ENCODE results near the gene APOO.

Gene APOO

DNA sequence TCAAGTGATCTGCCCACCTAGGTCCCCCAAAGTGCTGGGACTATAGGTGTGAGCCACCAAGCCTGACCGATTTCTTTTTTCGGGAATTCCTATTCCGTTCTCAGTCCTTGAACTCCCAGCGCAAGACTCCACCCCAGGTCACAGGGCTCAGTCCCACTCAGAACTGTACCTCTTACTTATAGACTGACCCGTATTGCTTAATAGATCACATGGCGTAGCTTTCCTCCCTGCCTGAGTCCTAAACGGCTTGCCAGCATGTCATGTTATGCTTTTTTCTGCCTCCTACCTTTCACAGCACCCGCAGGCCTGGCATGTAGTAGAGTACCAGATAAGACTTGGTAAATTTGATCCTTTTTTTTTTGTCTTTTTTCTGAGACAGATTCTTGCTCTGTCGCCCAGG lies 102.3 kb downstream of the APOO start:
- no peak for DNase-seq (ENCODE audit: extremely low read depth, low read depth)
- TF ChIP-seq, protein P1, sequence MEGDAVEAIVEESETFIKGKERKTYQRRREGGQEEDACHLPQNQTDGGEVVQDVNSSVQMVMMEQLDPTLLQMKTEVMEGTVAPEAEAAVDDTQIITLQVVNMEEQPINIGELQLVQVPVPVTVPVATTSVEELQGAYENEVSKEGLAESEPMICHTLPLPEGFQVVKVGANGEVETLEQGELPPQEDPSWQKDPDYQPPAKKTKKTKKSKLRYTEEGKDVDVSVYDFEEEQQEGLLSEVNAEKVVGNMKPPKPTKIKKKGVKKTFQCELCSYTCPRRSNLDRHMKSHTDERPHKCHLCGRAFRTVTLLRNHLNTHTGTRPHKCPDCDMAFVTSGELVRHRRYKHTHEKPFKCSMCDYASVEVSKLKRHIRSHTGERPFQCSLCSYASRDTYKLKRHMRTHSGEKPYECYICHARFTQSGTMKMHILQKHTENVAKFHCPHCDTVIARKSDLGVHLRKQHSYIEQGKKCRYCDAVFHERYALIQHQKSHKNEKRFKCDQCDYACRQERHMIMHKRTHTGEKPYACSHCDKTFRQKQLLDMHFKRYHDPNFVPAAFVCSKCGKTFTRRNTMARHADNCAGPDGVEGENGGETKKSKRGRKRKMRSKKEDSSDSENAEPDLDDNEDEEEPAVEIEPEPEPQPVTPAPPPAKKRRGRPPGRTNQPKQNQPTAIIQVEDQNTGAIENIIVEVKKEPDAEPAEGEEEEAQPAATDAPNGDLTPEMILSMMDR (IDR thresholded peaks at IDR 0.05; ENCODE audit: low read depth, low read length) = no peak

DNA sequence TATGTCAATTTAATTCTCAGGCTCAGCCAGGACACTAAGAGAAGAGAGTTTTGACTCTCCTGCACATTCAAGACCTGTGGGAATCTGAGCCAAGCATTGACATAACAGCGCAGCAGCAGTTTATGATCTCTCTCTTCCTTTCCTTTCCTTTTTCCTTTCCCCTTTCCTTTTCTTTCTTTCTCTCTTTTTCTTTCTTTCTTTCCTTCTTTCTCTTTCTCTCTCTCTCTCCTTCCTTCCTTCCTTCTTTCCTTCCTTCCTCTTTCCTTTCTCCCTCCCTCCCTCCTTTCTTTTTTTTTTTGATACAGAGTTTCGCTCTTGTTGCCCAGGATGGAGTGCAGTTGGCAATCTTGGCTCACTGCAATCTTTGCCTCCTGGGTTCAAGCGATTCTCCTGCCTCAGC lies 103.2 kb downstream of the APOO start:
- no peak for DNase-seq (ENCODE audit: extremely low read depth, low read depth)
- TF ChIP-seq, protein P1 (IDR thresholded peaks at IDR 0.05; ENCODE audit: low read depth, low read length) = no peak

DNA sequence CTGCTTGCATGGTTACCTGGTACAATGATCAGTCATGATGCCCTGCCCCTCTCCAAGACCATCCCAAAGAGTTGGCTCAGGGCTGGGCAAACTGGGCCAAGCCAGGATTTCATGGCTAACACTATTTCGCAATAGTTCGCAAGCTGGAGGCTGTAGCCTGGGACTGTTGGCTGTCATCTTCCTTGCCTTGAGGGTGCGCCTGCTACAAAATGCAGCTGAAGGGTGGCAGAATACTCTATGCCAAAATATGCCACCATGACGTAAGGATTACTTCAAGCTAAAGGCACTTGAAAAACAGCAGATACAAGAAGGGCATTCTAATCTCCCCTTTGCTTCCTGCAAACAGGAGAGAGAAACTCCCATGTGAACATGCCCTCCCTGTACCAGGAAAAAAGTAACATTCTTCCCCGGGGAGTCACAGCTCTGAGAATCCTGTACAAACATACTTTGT lies 103.8 kb downstream of the APOO start:
- TF ChIP-seq, protein P1 (IDR thresholded peaks at IDR 0.05; ENCODE audit: low read depth, low read length) = no peak
- DNase-seq (ENCODE audit: extremely low read depth, low read depth) = no peak

DNA sequence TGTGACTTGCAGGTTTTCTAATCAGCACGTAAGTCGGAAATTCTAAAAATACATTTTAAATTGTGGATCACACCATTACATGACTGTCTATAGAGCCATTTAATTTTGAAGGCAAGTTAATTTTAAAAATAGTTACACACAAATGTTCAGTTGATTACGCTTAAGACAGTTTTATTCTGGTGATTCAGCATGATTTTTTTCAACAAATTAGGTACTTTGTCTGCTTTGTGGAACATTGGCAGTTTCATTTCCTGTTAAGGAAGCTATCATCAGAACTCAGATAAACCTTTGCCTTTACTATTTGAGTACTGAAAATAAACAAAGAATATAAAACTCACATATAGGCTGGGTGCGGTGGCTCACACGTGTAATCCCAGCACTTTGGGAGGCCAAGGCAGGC lies 105.3 kb downstream of the APOO start:
- no peak for DNase-seq (ENCODE audit: extremely low read depth, low read depth)

DNA sequence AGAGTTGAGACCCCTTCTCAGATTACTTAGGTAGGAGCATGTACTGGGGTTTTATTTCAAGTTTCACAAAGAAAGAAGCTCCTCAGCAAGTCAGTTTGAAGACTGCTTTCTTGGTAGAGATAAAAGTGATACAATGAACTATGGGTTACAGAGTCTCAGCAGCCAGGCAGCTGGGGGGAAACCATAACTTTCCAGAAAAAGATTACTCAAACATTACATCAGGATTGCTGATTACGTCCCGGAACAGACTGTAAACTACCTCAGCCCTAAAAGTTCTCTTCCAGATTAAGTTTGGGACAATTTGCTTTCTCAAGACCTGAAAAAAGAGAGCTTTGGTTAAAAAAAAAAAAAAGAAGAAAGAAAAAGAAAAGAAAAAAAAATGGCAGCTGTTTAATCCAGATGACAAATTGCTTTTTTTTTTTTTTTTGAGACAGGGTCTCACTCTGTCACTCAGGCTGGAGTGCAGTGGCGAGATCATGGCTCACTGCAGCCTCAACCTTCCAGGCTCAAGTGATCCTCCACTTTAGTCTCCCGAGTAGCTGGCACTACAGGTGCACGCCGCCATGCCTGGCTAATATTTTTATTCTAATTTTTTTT lies 108.2 kb downstream of the APOO start:
- no peak for DNase-seq (ENCODE audit: extremely low read depth, low read depth)
- TF ChIP-seq, protein P1 (IDR thresholded peaks at IDR 0.05; ENCODE audit: low read depth, low read length) = no peak

More for the DNA sequence above, 105.3 kb downstream of the APOO start:
- TF ChIP-seq, protein P1 (IDR thresholded peaks at IDR 0.05; ENCODE audit: low read depth, low read length) = no peak

DNA sequence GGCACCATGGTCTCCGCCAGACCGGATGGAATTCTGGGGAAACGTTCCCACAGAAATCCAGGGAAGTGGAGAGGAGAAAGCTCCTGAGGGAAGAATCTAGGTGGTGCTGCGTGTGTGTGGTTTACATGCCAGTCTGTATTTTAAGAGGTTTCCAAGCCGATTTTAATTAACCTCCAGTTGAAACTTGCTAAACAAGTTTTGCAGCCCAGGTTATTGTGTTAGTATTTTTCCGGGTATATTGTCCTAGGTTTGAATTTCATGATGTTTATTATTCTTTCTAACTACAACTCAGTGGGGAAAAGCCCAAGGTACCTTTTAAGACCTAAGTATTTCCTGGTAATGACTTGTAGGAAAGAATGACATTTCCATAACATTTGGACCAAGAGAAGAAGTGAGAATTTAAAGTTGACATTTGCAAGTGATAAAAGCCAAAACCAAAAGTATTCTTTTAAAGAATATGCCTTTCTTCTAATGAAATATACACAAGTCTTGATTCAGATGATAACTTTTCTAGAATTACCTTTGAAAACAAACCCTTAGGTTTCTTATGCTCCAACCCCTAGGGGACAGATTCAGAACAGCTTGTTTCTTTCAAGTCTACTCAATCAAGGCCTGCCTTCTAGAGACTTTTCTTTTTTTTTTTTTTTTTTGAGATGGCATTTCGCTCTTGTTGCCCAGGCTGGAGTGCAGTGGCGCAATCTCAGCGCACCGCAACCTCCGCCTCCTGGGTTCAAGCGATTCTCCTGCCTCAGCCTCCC lies 110.2 kb downstream of the APOO start:
- TF ChIP-seq, protein P1 (IDR thresholded peaks at IDR 0.05; ENCODE audit: low read depth, low read length) = no peak
- no peak for DNase-seq (ENCODE audit: extremely low read depth, low read depth)

DNA sequence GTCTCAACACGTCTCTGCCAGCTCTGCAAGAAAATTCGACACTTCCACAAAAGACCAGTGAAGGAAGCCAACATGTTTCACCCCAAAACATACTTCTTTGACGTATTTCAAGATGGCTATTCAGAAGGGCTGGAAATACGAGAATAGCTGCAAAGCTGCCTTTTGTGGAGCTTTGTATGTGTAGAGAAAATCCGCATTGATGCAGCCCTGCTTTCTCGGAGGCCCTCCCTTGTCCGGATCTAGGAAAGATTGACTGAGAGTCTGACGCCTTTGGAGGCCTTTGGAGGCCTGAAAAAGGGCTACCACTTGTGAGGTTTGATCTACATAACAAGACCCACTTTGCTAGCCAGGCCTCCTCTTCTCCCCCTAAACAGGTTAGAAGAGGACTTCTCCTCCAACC lies 112.5 kb downstream of the APOO start:
- no peak for DNase-seq (ENCODE audit: extremely low read depth, low read depth)
- TF ChIP-seq, protein P1 (IDR thresholded peaks at IDR 0.05; ENCODE audit: low read depth, low read length) = no peak
